Stomach (tissue), 9 donors: ENCODE results near the gene NAV3. TPM values are rescaled to one million over a fixed set of nuclear protein-coding genes. Genes with fewer than 3 reads are reported as not detected.

Experiments
- DNase-seq, 2 donors: peaks; one replicate each; pipeline versions ENCODE4 v3.0.0 to v3.0.0-alpha.2; 2013 to 2019
- H3K27ac ChIP-seq, 5 donors: fragments of 200-600 bp in 4 of 5; sonication (generic) in 4 of 5; one replicate each; pipeline ENCODE4 v1.5.1; 2013 to 2019; ENCODE audit warnings: mild to moderate bottlenecking in 1 of 5, moderate library complexity in 1 of 5
- H3K27me3 ChIP-seq, 3 donors: fragments of 200-600 bp; sonication (generic); one replicate each; pipeline ENCODE4 v1.5.1; 2017 to 2019; ENCODE audit warnings: mixed run types in 1 of 3
- H3K36me3 ChIP-seq, 4 donors: fragments of 200-600 bp; sonication (generic); 1 replicate in 3 of 4; 2 replicates in 1 of 4; pipeline ENCODE4 v1.5.1; 2016 to 2019
- H3K4me1 ChIP-seq, 4 donors: fragments of 200-600 bp; sonication (generic); one replicate each; pipeline ENCODE4 v1.5.1; 2016 to 2019
- H3K4me3 ChIP-seq, 4 donors: fragments of 200-600 bp; sonication (generic) in 3 of 4; one replicate each; pipeline ENCODE4 v1.5.1; 2016 to 2019; ENCODE audit warnings: mild to moderate bottlenecking in 1 of 4
- H3K9me3 ChIP-seq, 4 donors: fragments of 200-600 bp; sonication (generic); one replicate each; pipeline ENCODE4 v1.5.1; 2016 to 2019
- EP300 ChIP-seq: sonication (generic); formaldehyde crosslinking; IDR thresholded peaks from one replicate; pipeline ENCODE4 v1.6.1; 2017; ENCODE audit warnings: antibody characterized with exemption
- POLR2A ChIP-seq, 4 donors: fragments of 450-650 bp; IDR thresholded peaks; one replicate each; pipeline ENCODE4 v1.6.1; 2016; ENCODE audit warnings: antibody characterized with exemption in 4 of 4, control low read depth in 2 of 4, mild to moderate bottlenecking in 1 of 4, moderate library complexity in 1 of 4
- POLR2AphosphoS5 ChIP-seq, 3 donors: sonication (generic); formaldehyde crosslinking; IDR thresholded peaks; one replicate each; pipeline ENCODE4 v1.6.1; 2016; ENCODE audit warnings: antibody characterized with exemption in 3 of 3
- WGBS, 5 donors: extraction: QIAGEN DNeasy Blood & Tissue Kit in 3 of 5; methylation state at CpG; one replicate each; pipeline versions ENCODE4 v1.1.5 to v1.1.7; 2013 to 2018; 5-methylcytosine and 5-hydroxymethylcytosine counted together
- intact Hi-C: fragments of 100-400 bp; cut with DNase I; formaldehyde crosslinking; loops from one replicate; pipeline ENCODE4 v1.15.1; 2023; ENCODE audit warnings: low total_unique reads
- polyA plus RNA-seq, 3 donors: library from polyadenylated mRNA; stranded (reverse); fragments of 200-250 nt; gene quantifications; one replicate each; pipeline ENCODE4 v1.2.3, GENCODE V29; 2013
- total RNA-seq, 5 donors: library from RNA; depleted of rRNA; stranded (reverse); fragments of >200 nt; gene quantifications; one replicate each; pipeline versions ENCODE4 v1.1.0 to v1.2.3, GENCODE V29; 2014 to 2016
- TF ChIP-seq, protein P1 (sequence below), 7 experiments: fragments of 450-650 bp in 4 of 7; fragments of 200-600 bp in 3 of 7; sonication (generic) in 3 of 7; IDR thresholded peaks; one replicate each; pipeline ENCODE4 v1.5.1; 2016 to 2019; ENCODE audit warnings: antibody characterized with exemption in 7 of 7, control low read depth in 2 of 7, mild to moderate bottlenecking in 1 of 7
- donor health status: healthy with polysubstance abuse.
- donor health status: Bipolar disorder and iron deficiency.
- donor health status: healthy.

Gene NAV3
- total and polyA plus RNA-seq, 8 donors: 0.15 to 18.9 (median 2.2) TPM

- Histone ChIP-seq H3K9me3 (no peaks in the 10 kb centered on the region), H3K36me3 (no peaks in the 10 kb centered on the region), H3K4me1 (no peaks in the 10 kb centered on the region), H3K4me3 (no peak overlapping the region), H3K27me3 (no peaks in the 10 kb centered on the region), H3K27ac (no peak overlapping the region)
- intact Hi-C loops: no loop called here
- TF ChIP-seq EP300 (no peak), POLR2AphosphoS5 (IDR thresholded peaks at IDR 0.05) (no peak)
- DNase-seq: no peak
- 76 to 81% (median 81%) methylated on average over 7 of the region's 7 CpGs for WGBS, 5 donors
Measured at GRCh38 chr12:77953528-77954205, 123.0 kb downstream of the NAV3 start.

- intact Hi-C loops: no loop called here
- no peak for DNase-seq
- WGBS, 5 donors: 65 to 87% (median 75%) methylated on average over 1 of the region's 1 CpG
- TF ChIP-seq POLR2AphosphoS5 (IDR thresholded peaks at IDR 0.05): no peak
- TF ChIP-seq, protein P1, sequence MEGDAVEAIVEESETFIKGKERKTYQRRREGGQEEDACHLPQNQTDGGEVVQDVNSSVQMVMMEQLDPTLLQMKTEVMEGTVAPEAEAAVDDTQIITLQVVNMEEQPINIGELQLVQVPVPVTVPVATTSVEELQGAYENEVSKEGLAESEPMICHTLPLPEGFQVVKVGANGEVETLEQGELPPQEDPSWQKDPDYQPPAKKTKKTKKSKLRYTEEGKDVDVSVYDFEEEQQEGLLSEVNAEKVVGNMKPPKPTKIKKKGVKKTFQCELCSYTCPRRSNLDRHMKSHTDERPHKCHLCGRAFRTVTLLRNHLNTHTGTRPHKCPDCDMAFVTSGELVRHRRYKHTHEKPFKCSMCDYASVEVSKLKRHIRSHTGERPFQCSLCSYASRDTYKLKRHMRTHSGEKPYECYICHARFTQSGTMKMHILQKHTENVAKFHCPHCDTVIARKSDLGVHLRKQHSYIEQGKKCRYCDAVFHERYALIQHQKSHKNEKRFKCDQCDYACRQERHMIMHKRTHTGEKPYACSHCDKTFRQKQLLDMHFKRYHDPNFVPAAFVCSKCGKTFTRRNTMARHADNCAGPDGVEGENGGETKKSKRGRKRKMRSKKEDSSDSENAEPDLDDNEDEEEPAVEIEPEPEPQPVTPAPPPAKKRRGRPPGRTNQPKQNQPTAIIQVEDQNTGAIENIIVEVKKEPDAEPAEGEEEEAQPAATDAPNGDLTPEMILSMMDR (IDR thresholded peaks at IDR 0.05): no peak
- TF ChIP-seq EP300: no peak
- no peak for TF ChIP-seq POLR2A (IDR thresholded peaks at IDR 0.05)
- no peak overlapping the region for H3K4me3 ChIP-seq
- no peaks in the 10 kb centered on the region for H3K27me3 ChIP-seq
- no peak overlapping the region for H3K27ac ChIP-seq
- no peaks in the 10 kb centered on the region for H3K9me3 ChIP-seq
- no peaks in the 10 kb centered on the region for H3K4me1 ChIP-seq
- no peaks in the 10 kb centered on the region for H3K36me3 ChIP-seq
Measured at GRCh38 chr12:77954206-77954555, 123.5 kb downstream of the NAV3 start.

DNA sequence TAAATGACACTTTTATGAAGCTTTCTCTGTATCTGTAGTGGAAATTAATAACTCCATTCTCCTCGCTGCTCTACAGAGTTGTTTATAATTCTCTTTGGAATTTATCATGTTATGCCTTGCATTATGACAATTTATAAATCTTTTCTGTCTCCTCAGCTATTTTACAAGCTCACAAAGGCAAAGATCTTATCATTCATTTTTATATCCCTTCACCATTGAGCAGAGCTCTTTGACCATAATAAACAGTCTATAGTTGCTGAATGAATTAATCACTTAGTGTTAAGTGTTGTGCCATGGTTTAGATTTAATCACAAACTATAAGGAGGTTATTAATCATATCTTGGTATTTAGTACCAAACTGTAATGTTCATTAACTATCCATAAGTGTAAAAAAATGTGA, 126.4 kb downstream of the NAV3 start:
- Histone ChIP-seq H3K36me3 (no peaks in the 10 kb centered on the region), H3K27me3 (no peaks in the 10 kb centered on the region), H3K27ac (no peak overlapping the region), H3K4me1 (no peaks in the 10 kb centered on the region), H3K4me3 (no peak overlapping the region), H3K9me3 (no peaks in the 10 kb centered on the region)
- 64 to 85% (median 73%) methylated on average over 1 of the region's 1 CpG for WGBS, 5 donors
- no peak for DNase-seq
- TF ChIP-seq POLR2A (IDR thresholded peaks at IDR 0.05) (no peak), EP300 (no peak), POLR2AphosphoS5 (IDR thresholded peaks at IDR 0.05) (no peak)
- TF ChIP-seq, protein P1 (IDR thresholded peaks at IDR 0.05): no peak
- intact Hi-C loops: no loop called here

GRCh38 chr12:77963576-77964178, 133.0 kb downstream of the NAV3 start:
- no peaks in the 10 kb centered on the region for H3K9me3 ChIP-seq
- no peak overlapping the region for H3K4me3 ChIP-seq
- DNase-seq: no peak
- intact Hi-C loops: no loop called here
- H3K27ac ChIP-seq: no peak overlapping the region
- H3K36me3 ChIP-seq: no peaks in the 10 kb centered on the region
- H3K4me1 ChIP-seq: no peaks in the 10 kb centered on the region
- no peaks in the 10 kb centered on the region for H3K27me3 ChIP-seq
- WGBS, 5 donors: 86 to 93% (median 90%) methylated on average over 2 of the region's 2 CpGs
- TF ChIP-seq POLR2AphosphoS5 (IDR thresholded peaks at IDR 0.05): no peak
- no peak for TF ChIP-seq POLR2A (IDR thresholded peaks at IDR 0.05)
- TF ChIP-seq EP300: no peak
- TF ChIP-seq, protein P1 (IDR thresholded peaks at IDR 0.05): no peak

DNA sequence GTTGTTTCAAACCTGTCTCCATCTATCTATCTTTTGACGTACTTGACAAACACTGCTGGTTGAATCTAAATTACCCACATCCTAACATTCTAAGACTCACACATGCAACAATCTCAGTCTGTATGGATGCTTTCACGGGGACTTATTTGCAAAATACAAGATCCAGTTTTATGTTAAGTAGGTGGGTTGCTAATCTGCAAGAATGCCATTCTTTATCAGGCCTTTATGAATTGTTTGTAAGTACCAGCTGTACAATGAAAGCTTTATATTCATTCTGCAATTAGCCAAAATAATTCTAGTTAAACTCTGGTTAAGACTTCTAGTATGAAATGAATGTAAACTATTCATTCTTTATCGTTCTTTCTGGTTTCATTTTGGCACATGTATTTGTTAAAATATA, 135.1 kb downstream of the NAV3 start:
- Histone ChIP-seq H3K4me3 (no peak overlapping the region), H3K4me1 (no peaks in the 10 kb centered on the region), H3K36me3 (no peaks in the 10 kb centered on the region), H3K27ac (no peak overlapping the region), H3K9me3 (no peaks in the 10 kb centered on the region), H3K27me3 (no peaks in the 10 kb centered on the region)
- 39 to 49% (median 44%) methylated on average over 3 of the region's 3 CpGs for WGBS, 5 donors
- DNase-seq: no peak
- TF ChIP-seq POLR2AphosphoS5 (IDR thresholded peaks at IDR 0.05) (no peak), POLR2A (IDR thresholded peaks at IDR 0.05) (no peak), EP300 (no peak)
- TF ChIP-seq, protein P1 (IDR thresholded peaks at IDR 0.05): no peak
- intact Hi-C loops: no loop called here
